Measurements from ENCODE around the gene EIF4A2.

EIF4A2 gene

DNA sequence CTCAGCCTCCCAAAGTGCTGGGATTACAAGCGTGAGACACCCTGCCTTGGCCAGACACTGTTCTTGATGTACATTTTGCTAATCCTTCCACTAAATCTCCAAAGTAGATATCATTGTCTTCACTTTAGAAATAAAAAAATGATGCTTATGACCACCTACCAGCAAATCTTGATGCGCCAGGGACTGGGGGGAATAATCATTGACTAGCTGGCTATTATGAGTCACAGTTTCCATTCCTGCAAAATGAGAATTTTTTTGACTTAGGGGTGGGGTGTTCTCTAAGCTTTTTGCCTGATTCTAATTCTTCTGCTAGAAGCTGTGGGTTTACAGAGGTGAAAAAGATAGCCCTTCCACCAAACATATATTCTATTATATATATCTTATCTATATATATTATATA, 40.0 kb downstream of the EIF4A2 start:
- Mint-ChIP-seq H3K36me3 (ENCODE audit: low read depth) (peaks cover 15% of the 10 kb centered on the region), H3K4me1 (ENCODE audit: low read depth) (peaks cover 34% of the 10 kb centered on the region), H3K4me3 (no peak overlapping the region), H3K27me3 (peaks cover 25% of the 10 kb centered on the region), H3K9me3 (no peaks in the 10 kb centered on the region), H3K27ac (peak overlapping the region; percentile 29)
- no peak for DNase-seq

DNA sequence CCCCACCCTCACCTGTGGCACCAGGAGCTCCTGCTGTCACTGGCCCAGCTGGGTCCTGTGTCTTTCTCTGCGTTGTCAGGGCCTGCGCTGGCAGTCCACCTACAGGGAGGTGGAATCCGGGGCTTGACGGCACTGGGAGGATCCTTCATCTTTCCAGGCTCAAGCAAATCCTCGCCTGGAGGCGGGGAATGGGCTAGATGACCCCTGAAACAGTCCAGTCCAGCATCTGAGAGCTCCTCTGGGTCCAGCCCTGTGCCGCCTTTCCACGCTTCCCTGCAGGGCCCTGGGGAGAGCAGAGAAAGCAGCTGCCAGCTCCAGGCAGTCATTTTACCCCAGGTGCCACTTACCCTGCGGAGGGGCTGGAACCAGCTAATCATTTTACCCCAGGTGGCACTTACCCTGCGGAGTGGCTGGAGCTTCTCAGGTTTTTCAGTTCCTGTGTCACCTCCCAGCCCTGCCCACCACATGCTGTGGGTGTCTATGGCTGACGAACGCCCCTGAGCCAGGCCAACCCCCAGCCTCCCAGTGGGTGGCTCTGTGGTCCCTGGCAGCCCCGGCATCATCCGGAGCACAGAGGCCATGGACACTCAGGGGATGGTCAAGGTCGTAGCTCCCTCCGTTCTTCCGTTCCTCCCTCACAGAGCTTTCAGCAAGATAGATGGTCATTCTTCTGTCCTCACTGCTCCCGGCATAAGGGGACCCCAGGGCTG, 41.2 kb downstream of the EIF4A2 start:
- no peak overlapping the region for H3K27ac Mint-ChIP-seq
- H3K4me1 Mint-ChIP-seq (ENCODE audit: low read depth), result peaks cover 35% of the 10 kb centered on the region
- H3K36me3 Mint-ChIP-seq (ENCODE audit: low read depth), result peaks cover 15% of the 10 kb centered on the region
- DNase-seq, result no peak
- no peaks in the 10 kb centered on the region for H3K9me3 Mint-ChIP-seq
- H3K4me3 Mint-ChIP-seq, result peak overlapping the region; percentile 93
- peaks cover 36% of the 10 kb centered on the region for H3K27me3 Mint-ChIP-seq

DNA sequence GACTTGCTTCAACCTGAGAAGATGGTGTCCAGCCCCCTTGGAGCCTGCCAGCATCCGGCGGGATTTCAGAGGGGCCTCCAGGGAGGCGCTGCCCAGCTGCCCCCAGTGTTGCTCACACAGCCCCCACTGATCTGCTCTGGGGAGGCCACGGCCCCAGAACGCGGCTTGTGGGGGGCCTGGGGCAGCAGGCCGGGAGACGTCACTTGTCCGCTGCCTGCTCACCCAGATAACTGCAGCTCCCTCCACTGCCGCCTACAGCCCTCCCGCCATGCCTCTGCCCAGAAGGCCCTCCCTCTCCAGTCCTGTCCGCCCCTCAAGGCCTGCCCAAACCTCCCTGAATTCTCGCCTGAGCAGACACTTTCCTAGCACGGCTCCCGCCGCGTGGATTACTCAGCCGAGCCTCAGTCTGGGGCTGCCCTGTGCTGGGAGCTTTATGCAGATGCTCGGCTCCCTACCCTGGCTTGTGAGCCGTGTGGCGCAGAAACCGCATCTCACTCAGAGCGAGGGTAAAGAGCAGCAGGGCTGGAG, 42.0 kb downstream of the EIF4A2 start:
- Mint-ChIP-seq H3K27me3 (peaks cover 44% of the 10 kb centered on the region), H3K4me1 (ENCODE audit: low read depth) (peaks cover 35% of the 10 kb centered on the region), H3K27ac (peak overlapping the region; percentile 91), H3K36me3 (ENCODE audit: low read depth) (peaks cover 15% of the 10 kb centered on the region), H3K9me3 (no peaks in the 10 kb centered on the region), H3K4me3 (peak overlapping the region; percentile 93)
- no peak for DNase-seq

DNA sequence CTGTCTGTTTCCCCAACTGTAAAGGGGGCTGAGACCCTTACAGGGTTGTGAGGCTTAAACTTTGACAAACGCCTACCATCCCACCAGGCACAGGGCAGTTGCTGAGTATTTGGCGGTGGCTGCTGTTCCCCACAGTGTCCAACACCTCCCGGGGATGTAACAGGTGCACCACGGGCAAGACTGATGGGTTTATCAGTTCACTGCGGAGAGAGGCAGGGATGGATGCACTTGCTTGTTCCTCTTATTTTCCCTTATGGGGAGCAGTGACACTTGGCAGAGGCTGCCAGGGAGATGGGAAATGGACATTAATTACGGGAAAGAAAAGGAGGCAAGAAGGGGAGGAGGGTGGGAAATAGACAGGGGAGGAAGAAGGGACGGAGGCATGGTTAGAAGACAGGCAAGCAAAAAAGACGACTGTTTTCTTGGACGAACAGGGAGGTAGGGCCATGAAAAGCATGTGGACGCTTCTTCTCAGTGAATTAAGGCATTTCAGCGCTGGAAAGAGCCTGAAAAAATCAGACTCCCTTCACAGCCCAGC, 42.6 kb downstream of the EIF4A2 start:
- H3K4me1 Mint-ChIP-seq (ENCODE audit: low read depth), result peaks cover 35% of the 10 kb centered on the region
- H3K36me3 Mint-ChIP-seq (ENCODE audit: low read depth), result peaks cover 15% of the 10 kb centered on the region
- DNase-seq, result peak; percentile 68
- peaks cover 50% of the 10 kb centered on the region for H3K27me3 Mint-ChIP-seq
- peak overlapping the region; percentile 91 for H3K27ac Mint-ChIP-seq
- H3K9me3 Mint-ChIP-seq, result no peaks in the 10 kb centered on the region
- H3K4me3 Mint-ChIP-seq, result peak overlapping the region; percentile 93

DNA sequence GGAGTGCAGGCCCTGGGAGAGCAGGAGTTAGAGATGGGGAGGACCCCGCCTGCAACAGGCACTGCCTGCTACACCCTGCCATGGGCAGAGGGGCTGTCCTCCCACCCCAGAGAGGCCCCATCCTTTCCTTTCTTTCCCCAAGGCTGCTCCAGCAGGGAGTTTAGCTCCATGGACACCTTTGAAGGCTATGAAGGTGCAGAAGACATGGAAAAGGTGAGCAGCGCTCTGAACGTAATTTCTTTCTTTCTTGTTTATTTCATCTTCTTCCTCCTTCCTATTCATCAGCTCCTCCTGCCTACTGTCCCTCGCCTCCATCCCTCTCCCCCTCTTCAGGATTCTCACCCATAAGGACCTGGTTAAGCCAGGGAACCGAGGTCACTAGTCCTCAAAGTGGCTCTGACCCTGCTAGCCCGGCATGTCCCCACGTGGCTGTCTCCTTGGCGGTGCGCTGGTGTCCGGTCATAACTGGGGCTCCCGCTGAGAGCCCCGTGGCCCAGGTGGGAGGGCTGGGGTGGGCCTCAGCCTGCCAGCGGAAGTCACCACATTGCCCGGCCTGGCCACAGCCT, 43.1 kb downstream of the EIF4A2 start:
- DNase-seq, result peak; percentile 68
- peak overlapping the region; percentile 91 for H3K27ac Mint-ChIP-seq

GRCh38 chr3:186826976-186827857, 43.8 kb downstream of the EIF4A2 start:
- peaks cover 15% of the 10 kb centered on the region for H3K36me3 Mint-ChIP-seq (ENCODE audit: low read depth)
- peak overlapping the region; percentile 93 for H3K4me3 Mint-ChIP-seq
- DNase-seq, result peak; percentile 90
- H3K4me1 Mint-ChIP-seq (ENCODE audit: low read depth), result peaks cover 35% of the 10 kb centered on the region
- H3K27ac Mint-ChIP-seq, result peak overlapping the region; percentile 83
- H3K9me3 Mint-ChIP-seq, result no peaks in the 10 kb centered on the region
- peaks cover 63% of the 10 kb centered on the region for H3K27me3 Mint-ChIP-seq

More for the DNA sequence above, 43.1 kb downstream of the EIF4A2 start:
- peak overlapping the region; percentile 93 for H3K4me3 Mint-ChIP-seq
- H3K27me3 Mint-ChIP-seq, result peaks cover 55% of the 10 kb centered on the region
- H3K4me1 Mint-ChIP-seq (ENCODE audit: low read depth), result peaks cover 35% of the 10 kb centered on the region
- H3K36me3 Mint-ChIP-seq (ENCODE audit: low read depth), result peaks cover 15% of the 10 kb centered on the region
- H3K9me3 Mint-ChIP-seq, result no peaks in the 10 kb centered on the region

GRCh38 chr3:186828340-186828739, 45.0 kb downstream of the EIF4A2 start:
- no peak overlapping the region for H3K27ac Mint-ChIP-seq
- peaks cover 68% of the 10 kb centered on the region for H3K27me3 Mint-ChIP-seq
- peaks cover 34% of the 10 kb centered on the region for H3K4me1 Mint-ChIP-seq (ENCODE audit: low read depth)
- H3K9me3 Mint-ChIP-seq, result no peaks in the 10 kb centered on the region
- no peak for DNase-seq
- H3K4me3 Mint-ChIP-seq, result no peak overlapping the region
- H3K36me3 Mint-ChIP-seq (ENCODE audit: low read depth), result peaks cover 15% of the 10 kb centered on the region

GRCh38 chr3:186831798-186832197, 48.4 kb downstream of the EIF4A2 start:
- no peak for DNase-seq
- Mint-ChIP-seq H3K27ac (no peak overlapping the region), H3K9me3 (no peaks in the 10 kb centered on the region), H3K4me3 (no peak overlapping the region), H3K36me3 (ENCODE audit: low read depth) (no peaks in the 10 kb centered on the region), H3K4me1 (ENCODE audit: low read depth) (peaks cover 5% of the 10 kb centered on the region), H3K27me3 (peaks cover 48% of the 10 kb centered on the region)

- Mint-ChIP-seq H3K4me3 (no peak overlapping the region), H3K9me3 (no peaks in the 10 kb centered on the region), H3K4me1 (ENCODE audit: low read depth) (peaks cover 5% of the 10 kb centered on the region), H3K27me3 (peaks cover 48% of the 10 kb centered on the region), H3K27ac (no peak overlapping the region), H3K36me3 (ENCODE audit: low read depth) (no peaks in the 10 kb centered on the region)
- no peak for DNase-seq
Observed at GRCh38 chr3:186832276-186832675, 48.9 kb downstream of the EIF4A2 start.
